Gastrocnemius medialis (tissue), 4 donors: Measurements from ENCODE around the gene SLCO3A1. TPM values are rescaled to one million over a fixed set of nuclear protein-coding genes. Genes with fewer than 3 reads are reported as not detected.
A peak's percentile ranks its signal among the peaks of the same experiment; 100 is the strongest.

ENCODE experiments used
- ATAC-seq, 2 donors: fragments of 150-250 bp; one replicate each; pipeline ENCODE4 v1.9.1; 2016
- DNase-seq, 2 donors: peaks; one replicate each; pipeline ENCODE4 v3.0.0-alpha.2; 2019
- H3K27ac ChIP-seq, 4 donors: fragments of 200-600 bp; sonication (generic); 1 replicate in 1 of 4; 2 replicates in 3 of 4; pipeline ENCODE4 v1.5.1; 2016 to 2018; ENCODE audit warnings: mild to moderate bottlenecking in 2 of 4, moderate library complexity in 1 of 4
- H3K27me3 ChIP-seq, 3 donors: fragments of 200-600 bp; sonication (generic) in 2 of 3; 1 replicate in 1 of 3; 2 replicates in 2 of 3; pipeline versions ENCODE4 v1.5.1 to v1.6.0; 2016 to 2019; ENCODE audit warnings: mild to moderate bottlenecking in 1 of 3, moderate library complexity in 1 of 3
- H3K36me3 ChIP-seq, 2 donors: fragments of 200-600 bp; sonication (generic) in 1 of 2; one replicate each; pipeline ENCODE4 v1.5.1; 2017 to 2018
- H3K4me1 ChIP-seq, 2 donors: fragments of 200-600 bp; sonication (generic) in 1 of 2; one replicate each; pipeline ENCODE4 v1.5.1; 2016 to 2017; ENCODE audit warnings: mild to moderate bottlenecking in 2 of 2
- H3K4me3 ChIP-seq, 4 donors: fragments of 200-600 bp; sonication (generic) in 3 of 4; 1 replicate in 1 of 4; 2 replicates in 3 of 4; pipeline ENCODE4 v1.5.1; 2016 to 2019; ENCODE audit warnings: mild to moderate bottlenecking in 2 of 4
- H3K9me3 ChIP-seq, 3 donors: fragments of 200-600 bp; sonication (generic) in 2 of 3; 1 replicate in 1 of 3; 2 replicates in 2 of 3; pipeline ENCODE4 v1.5.1; 2016 to 2019
- CTCF ChIP-seq, 5 experiments: fragments of 450-650 bp in 3 of 5; fragments of 200-600 bp in 2 of 5; sonication (generic) in 2 of 5; IDR thresholded peaks in 4 of 5; conservative IDR thresholded peaks in 1 of 5; 1 replicate in 4 of 5; 2 replicates in 1 of 5; pipeline ENCODE4 v1.5.1; 2016 to 2019; ENCODE audit warnings: antibody characterized with exemption in 5 of 5, mild to moderate bottlenecking in 3 of 5, moderate library complexity in 3 of 5
- POLR2A ChIP-seq, 2 donors: fragments of 450-650 bp; IDR thresholded peaks; one replicate each; pipeline ENCODE4 v1.6.1; 2017; ENCODE audit warnings: antibody characterized with exemption in 2 of 2, mild to moderate bottlenecking in 2 of 2, moderate library complexity in 2 of 2
- in situ Hi-C, 4 donors: fragments of 200-750 bp; cut with MboI; loops; one replicate each; pipeline versions ENCODE4 v1.15.0 to v1.8.0; 2017; ENCODE audit warnings: low sequenced_read_pairs in 4 of 4
- intact Hi-C: fragments of 100-400 bp; cut with DNase I; formaldehyde crosslinking; loops from one replicate; pipeline ENCODE4 v1.15.1; 2023; ENCODE audit warnings: low total_unique reads
- total RNA-seq, 4 donors: library from RNA; depleted of rRNA; stranded (reverse); fragments of >200 nt; gene quantifications; one replicate each; pipeline versions ENCODE4 v1.1.0 to v1.2.3, GENCODE V29; 2016

Gene SLCO3A1
- total RNA-seq, 4 donors from 2014 or later, result 1.3 to 3.6 (median 3.0) TPM

GRCh38 chr15:92011611-92012367 lies 158.3 kb downstream of the SLCO3A1 start:
- in situ Hi-C loops, result no loop called here
- DNase-seq (peak in 1 of 2 donors; percentile 16), ATAC-seq (no peak)
- intact Hi-C loops, result no loop called here
- no peak overlapping the region for H3K4me3 ChIP-seq
- H3K9me3 ChIP-seq, result no peaks in the 10 kb centered on the region
- TF ChIP-seq POLR2A (IDR thresholded peaks at IDR 0.05) (no peak), CTCF (IDR thresholded peaks at IDR 0.05 in 4 of 5, conservative IDR thresholded peaks at IDR 0.05 in 1 of 5) (no peak)
- no peaks in the 10 kb centered on the region for H3K36me3 ChIP-seq
- peaks cover 0 to 12% of the 10 kb centered on the region in 2 donors for H3K4me1 ChIP-seq
- H3K27me3 ChIP-seq, result no peaks in the 10 kb centered on the region
- H3K27ac ChIP-seq, result no peak overlapping the region

- no peaks in the 10 kb centered on the region for H3K9me3 ChIP-seq
- DNase-seq (no peak), ATAC-seq (no peak)
- H3K4me1 ChIP-seq, result peaks cover 0 to 12% of the 10 kb centered on the region in 2 donors
- no peaks in the 10 kb centered on the region for H3K36me3 ChIP-seq
- no peaks in the 10 kb centered on the region for H3K27me3 ChIP-seq
- H3K27ac ChIP-seq, result no peak overlapping the region
- intact Hi-C loops (no loop called here), in situ Hi-C loops (no loop called here)
- TF ChIP-seq CTCF (IDR thresholded peaks at IDR 0.05 in 4 of 5, conservative IDR thresholded peaks at IDR 0.05 in 1 of 5) (no peak), POLR2A (IDR thresholded peaks at IDR 0.05) (no peak)
- H3K4me3 ChIP-seq, result no peak overlapping the region
These were observed 158.8 kb downstream of the SLCO3A1 start for GRCh38 chr15:92012368-92012629.

- DNase-seq (no peak), ATAC-seq (no peak)
- H3K9me3 ChIP-seq, result no peaks in the 10 kb centered on the region
- H3K4me1 ChIP-seq, result peaks cover 0 to 12% of the 10 kb centered on the region in 2 donors
- no peak overlapping the region for H3K4me3 ChIP-seq
- H3K27ac ChIP-seq, result no peak overlapping the region
- no peaks in the 10 kb centered on the region for H3K27me3 ChIP-seq
- intact Hi-C loops, result no loop called here
- in situ Hi-C loops, result no loop called here
- H3K36me3 ChIP-seq, result no peaks in the 10 kb centered on the region
- TF ChIP-seq POLR2A (IDR thresholded peaks at IDR 0.05) (no peak), CTCF (IDR thresholded peaks at IDR 0.05 in 4 of 5, conservative IDR thresholded peaks at IDR 0.05 in 1 of 5) (no peak)
These were observed 159.4 kb downstream of the SLCO3A1 start for GRCh38 chr15:92012881-92013280.

- TF ChIP-seq POLR2A (IDR thresholded peaks at IDR 0.05), result no peak
- TF ChIP-seq CTCF (IDR thresholded peaks at IDR 0.05 in 4 of 5, conservative IDR thresholded peaks at IDR 0.05 in 1 of 5), result no peak
- H3K36me3 ChIP-seq, result no peaks in the 10 kb centered on the region
- DNase-seq (no peak), ATAC-seq (no peak)
- H3K27ac ChIP-seq, result no peak overlapping the region
- peaks cover 0 to 12% of the 10 kb centered on the region in 2 donors for H3K4me1 ChIP-seq
- no peaks in the 10 kb centered on the region for H3K27me3 ChIP-seq
- H3K4me3 ChIP-seq, result no peak overlapping the region
- H3K9me3 ChIP-seq, result no peaks in the 10 kb centered on the region
- intact Hi-C loops, result no loop called here
- in situ Hi-C loops, result no loop called here
These were observed 160.9 kb downstream of the SLCO3A1 start for GRCh38 chr15:92014281-92015030.
